ENCODE results near the gene RBM23. TPM values are rescaled to one million over a fixed set of nuclear protein-coding genes. Genes with fewer than 3 reads are reported as not detected.
"Not testable (repeated sequence)": the region's sequence is repeated elsewhere in the genome, so short reads cannot be mapped to it uniquely, and the experiment has no call there.

Gene RBM23
- total RNA-seq, 1 experiment from 2014 or later: 86.9 TPM

- Histone ChIP-seq H3K9me3 (replicated peaks) (no peaks in the 10 kb centered on the region), H3K27me3 (replicated peaks) (no peaks in the 10 kb centered on the region), H3K27ac (no peak overlapping the region), H3K36me3 (peaks cover 47% of the 10 kb centered on the region), H3K4me3 (no peak overlapping the region), H3K4me1 (replicated peaks) (peaks cover 11% of the 10 kb centered on the region)
- no peak for DNase-seq (ENCODE audit: low read depth in 1 of 2, low spot score in 2 of 2)
These were observed 43.1 kb downstream of the RBM23 start for GRCh38 chr14:22875748-22876319.

- Histone ChIP-seq H3K4me1 (replicated peaks) (peaks cover 16% of the 10 kb centered on the region), H3K36me3 (peaks cover 47% of the 10 kb centered on the region), H3K27me3 (replicated peaks) (no peaks in the 10 kb centered on the region), H3K4me3 (no peak overlapping the region), H3K9me3 (replicated peaks) (no peaks in the 10 kb centered on the region), H3K27ac (no peak overlapping the region)
- no peak for DNase-seq (ENCODE audit: low read depth in 1 of 2, low spot score in 2 of 2)
These were observed 43.8 kb downstream of the RBM23 start for GRCh38 chr14:22875003-22875747.

GRCh38 chr14:22872833-22873520 lies 46.0 kb downstream of the RBM23 start:
- H3K27ac ChIP-seq: peak overlapping the region; percentile 81
- H3K27me3 ChIP-seq (replicated peaks): no peaks in the 10 kb centered on the region
- DNase-seq (ENCODE audit: low read depth in 1 of 2, low spot score in 2 of 2): no peak
- peak overlapping the region; percentile 87 for H3K4me3 ChIP-seq
- H3K36me3 ChIP-seq: peaks cover 46% of the 10 kb centered on the region
- H3K4me1 ChIP-seq (replicated peaks): peaks cover 16% of the 10 kb centered on the region
- H3K9me3 ChIP-seq (replicated peaks): no peaks in the 10 kb centered on the region

- H3K9me3 ChIP-seq (replicated peaks): no peaks in the 10 kb centered on the region
These were observed 46.7 kb downstream of the RBM23 start for GRCh38 chr14:22872033-22872832.

GRCh38 chr14:22871224-22872032 lies 47.5 kb downstream of the RBM23 start, which contains the start of gene LRP10:
LRP10 (plus strand) TSS chr14:22871740; CDS start chr14:22872304, 564 bp downstream.
- peak; percentile 87 to 88 for DNase-seq (ENCODE audit: low read depth in 1 of 2, low spot score in 2 of 2)
- no peaks in the 10 kb centered on the region for H3K27me3 ChIP-seq (replicated peaks)
- H3K36me3 ChIP-seq: peaks cover 30% of the 10 kb centered on the region
- H3K4me3 ChIP-seq: peak within 1 kb of the TSS; percentile 87
- H3K4me1 ChIP-seq (replicated peaks): peaks cover 16% of the 10 kb centered on the region
- H3K27ac ChIP-seq: peak within 1 kb of the TSS; percentile 81
- H3K9me3 ChIP-seq (replicated peaks): no peaks in the 10 kb centered on the region

More at GRCh38 chr14:22872033-22872832, 46.7 kb downstream of the RBM23 start:
- peaks cover 16% of the 10 kb centered on the region for H3K4me1 ChIP-seq (replicated peaks)
- H3K27me3 ChIP-seq (replicated peaks): no peaks in the 10 kb centered on the region
- H3K27ac ChIP-seq: peak overlapping the region; percentile 81
- H3K4me3 ChIP-seq: peak overlapping the region; percentile 87
- DNase-seq (ENCODE audit: low read depth in 1 of 2, low spot score in 2 of 2): peak; percentile 73 to 75
- peaks cover 39% of the 10 kb centered on the region for H3K36me3 ChIP-seq

GRCh38 chr14:22870811-22871223 lies 48.1 kb downstream of the RBM23 start:
- no peaks in the 10 kb centered on the region for H3K9me3 ChIP-seq (replicated peaks)
- peaks cover 16% of the 10 kb centered on the region for H3K4me1 ChIP-seq (replicated peaks)
- H3K27me3 ChIP-seq (replicated peaks): no peaks in the 10 kb centered on the region
- H3K36me3 ChIP-seq: peaks cover 24% of the 10 kb centered on the region
- H3K27ac ChIP-seq: peak overlapping the region; percentile 81
- peak overlapping the region; percentile 87 for H3K4me3 ChIP-seq
- no peak for DNase-seq (ENCODE audit: low read depth in 1 of 2, low spot score in 2 of 2)

- Histone ChIP-seq H3K4me1 (replicated peaks) (peaks cover 11% of the 10 kb centered on the region), H3K9me3 (replicated peaks) (no peaks in the 10 kb centered on the region), H3K27me3 (replicated peaks) (no peaks in the 10 kb centered on the region), H3K27ac (no peak overlapping the region), H3K36me3 (no peaks in the 10 kb centered on the region), H3K4me3 (no peak overlapping the region)
- DNase-seq (ENCODE audit: low read depth in 1 of 2, low spot score in 2 of 2): no peak
These were observed 52.1 kb downstream of the RBM23 start for GRCh38 chr14:22866874-22867273.

GRCh38 chr14:22865424-22866405 lies 53.2 kb downstream of the RBM23 start:
- no peak for DNase-seq (ENCODE audit: low read depth in 1 of 2, low spot score in 2 of 2)

GRCh38 chr14:22864979-22865378 lies 54.0 kb downstream of the RBM23 start:
- Histone ChIP-seq H3K27ac (no peak overlapping the region), H3K4me3 (no peak overlapping the region), H3K4me1 (replicated peaks) (no peaks in the 10 kb centered on the region), H3K9me3 (replicated peaks) (no peaks in the 10 kb centered on the region), H3K27me3 (replicated peaks) (no peaks in the 10 kb centered on the region), H3K36me3 (no peaks in the 10 kb centered on the region)
- no peak for DNase-seq (ENCODE audit: low read depth in 1 of 2, low spot score in 2 of 2)

More at GRCh38 chr14:22865424-22866405, 53.2 kb downstream of the RBM23 start:
- Histone ChIP-seq H3K36me3 (no peaks in the 10 kb centered on the region), H3K27me3 (replicated peaks) (no peaks in the 10 kb centered on the region), H3K4me3 (no peak overlapping the region), H3K27ac (no peak overlapping the region), H3K9me3 (replicated peaks) (no peaks in the 10 kb centered on the region), H3K4me1 (replicated peaks) (peaks cover 4% of the 10 kb centered on the region)

- Histone ChIP-seq H3K4me1 (replicated peaks) (no peaks in the 10 kb centered on the region), H3K4me3 (no peak overlapping the region), H3K27ac (no peak overlapping the region), H3K9me3 (replicated peaks) (no peaks in the 10 kb centered on the region), H3K36me3 (no peaks in the 10 kb centered on the region), H3K27me3 (replicated peaks) (no peaks in the 10 kb centered on the region)
- no peak for DNase-seq (ENCODE audit: low read depth in 1 of 2, low spot score in 2 of 2)
These were observed 57.3 kb downstream of the RBM23 start for GRCh38 chr14:22861651-22862050.

- H3K27ac ChIP-seq; H3K36me3 ChIP-seq; DNase-seq (ENCODE audit: low read depth in 1 of 2, low spot score in 2 of 2); H3K4me1 ChIP-seq (replicated peaks); H3K9me3 ChIP-seq (replicated peaks); H3K27me3 ChIP-seq (replicated peaks); H3K4me3 ChIP-seq: not testable (repeated sequence)
These were observed 58.6 kb downstream of the RBM23 start for GRCh38 chr14:22860377-22860776.

- Histone ChIP-seq H3K4me3 (no peak overlapping the region), H3K36me3 (no peaks in the 10 kb centered on the region), H3K4me1 (replicated peaks) (peaks cover 12% of the 10 kb centered on the region), H3K27ac (no peak overlapping the region), H3K9me3 (replicated peaks) (no peaks in the 10 kb centered on the region), H3K27me3 (replicated peaks) (no peaks in the 10 kb centered on the region)
- DNase-seq (ENCODE audit: low read depth in 1 of 2, low spot score in 2 of 2): no peak
These were observed 62.5 kb downstream of the RBM23 start for GRCh38 chr14:22856428-22856827.

All from SJSA1 (cell line).